Astrocyte (in vitro differentiated cells and primary cell): ENCODE data around the gene CHURC1. TPM values are rescaled to one million over a fixed set of nuclear protein-coding genes. Genes with fewer than 3 reads are reported as not detected.

Experiments
- DNase-seq: peaks from one replicate; pipeline ENCODE4 v3.0.0-alpha.2; 2010; ENCODE audit warnings: low read depth
- FAIRE-seq: peaks from 2 replicates; lab custom pipeline; 2011; peaks lifted over from hg19 to GRCh38; lab: Jason Lieb, UNC
- H2AFZ ChIP-seq: 2 replicates; pipeline ENCODE4 v1.6.0; 2012; ENCODE audit warnings: low read depth, low read length, inconsistent platforms
- H3K27ac ChIP-seq: 2 replicates; pipeline ENCODE4 v1.5.1; 2011; ENCODE audit warnings: low read depth, low read length, inconsistent platforms
- H3K27me3 ChIP-seq: 2 replicates; pipeline ENCODE4 v1.6.0; 2011; ENCODE audit warnings: low read length, inconsistent platforms; ENCODE audit not compliant: insufficient read depth
- H3K36me3 ChIP-seq: 2 replicates; pipeline ENCODE4 v1.5.1; 2011; ENCODE audit warnings: low read length, inconsistent platforms; ENCODE audit not compliant: insufficient read depth
- H3K4me1 ChIP-seq: 2 replicates; pipeline ENCODE4 v1.5.1; 2011; ENCODE audit warnings: low read length, inconsistent platforms; ENCODE audit not compliant: insufficient read depth
- H3K4me2 ChIP-seq: 2 replicates; pipeline ENCODE4 v1.6.0; 2012; ENCODE audit warnings: low read length, inconsistent platforms
- H3K4me3 ChIP-seq: 2 replicates; pipeline ENCODE4 v1.5.1; 2011; ENCODE audit warnings: low read depth, mild to moderate bottlenecking, low read length, inconsistent platforms; ENCODE audit not compliant: insufficient read depth
- H3K79me2 ChIP-seq: 2 replicates; pipeline ENCODE4 v1.6.0; 2012; ENCODE audit warnings: mild to moderate bottlenecking, low read length, inconsistent platforms; ENCODE audit not compliant: insufficient read depth
- H3K9ac ChIP-seq: 2 replicates; pipeline ENCODE4 v1.6.0; 2012; ENCODE audit warnings: mild to moderate bottlenecking, low read length, inconsistent platforms
- H3K9me3 ChIP-seq: 2 replicates; pipeline ENCODE4 v1.5.1; 2012; ENCODE audit warnings: low read depth, mild to moderate bottlenecking, low read length, inconsistent platforms; ENCODE audit not compliant: insufficient read depth
- H4K20me1 ChIP-seq: 2 replicates; pipeline ENCODE4 v1.6.0; 2012; ENCODE audit warnings: low read length, inconsistent platforms; ENCODE audit not compliant: insufficient read depth
- H3K27ac Mint-ChIP-seq: one replicate; pipeline ENCODE4 v1.8.0; 2021; ENCODE audit warnings: mild to moderate bottlenecking, mixed read lengths; ENCODE audit not compliant: unreplicated experiment
- H3K27me3 Mint-ChIP-seq: one replicate; pipeline ENCODE4 v1.8.0; 2021; ENCODE audit warnings: low read depth, mixed read lengths; ENCODE audit not compliant: unreplicated experiment
- H3K36me3 Mint-ChIP-seq: one replicate; pipeline ENCODE4 v1.8.0; 2021; ENCODE audit warnings: low read depth, mixed read lengths; ENCODE audit not compliant: unreplicated experiment
- H3K4me1 Mint-ChIP-seq: one replicate; pipeline ENCODE4 v1.8.0; 2021; ENCODE audit warnings: low read depth, mixed read lengths; ENCODE audit not compliant: unreplicated experiment
- H3K4me3 Mint-ChIP-seq: one replicate; pipeline ENCODE4 v1.8.0; 2021; ENCODE audit warnings: mild to moderate bottlenecking, moderate library complexity, mixed read lengths; ENCODE audit not compliant: unreplicated experiment
- H3K9me3 Mint-ChIP-seq: one replicate; pipeline ENCODE4 v1.8.0; 2021; ENCODE audit warnings: mild to moderate bottlenecking, mixed read lengths; ENCODE audit not compliant: unreplicated experiment
- CTCF ChIP-seq: IDR thresholded peaks from 2 replicates; pipeline ENCODE4 v1.5.1; 2011; ENCODE audit warnings: low read depth, mild to moderate bottlenecking, inconsistent platforms, low read length, moderate library complexity; ENCODE audit not compliant: insufficient read depth
- EZH2 ChIP-seq: IDR thresholded peaks from 2 replicates; pipeline ENCODE4 v1.6.1; 2012; ENCODE audit warnings: mild to moderate bottlenecking, low read length, inconsistent platforms; ENCODE audit not compliant: insufficient read depth
- total RNA-seq: library from RNA; stranded (reverse); gene quantifications from 2 replicates; pipeline ENCODE4 v1.2.1, GENCODE V29; 2021

The CHURC1 gene
- total RNA-seq, 1 donor from 2014 or later = 48.1 TPM

- Histone ChIP-seq H3K36me3 (no peaks in the 10 kb centered on the region), H2AFZ (no peak overlapping the region), H3K4me2 (no peak overlapping the region), H3K4me1 (no peaks in the 10 kb centered on the region), H3K9ac (no peak overlapping the region), H3K27me3 (peaks cover 55% of the 10 kb centered on the region), H4K20me1 (no peaks in the 10 kb centered on the region), H3K79me2 (no peaks in the 10 kb centered on the region), H3K4me3 (no peak overlapping the region), H3K9me3 (peaks cover 4% of the 10 kb centered on the region), H3K27ac (no peak overlapping the region)
- Mint-ChIP-seq H3K27ac (no peak overlapping the region), H3K27me3 (peaks cover 40% of the 10 kb centered on the region), H3K4me1 (no peaks in the 10 kb centered on the region), H3K36me3 (peaks cover 4% of the 10 kb centered on the region), H3K4me3 (no peak overlapping the region), H3K9me3 (peaks cover 10% of the 10 kb centered on the region)
- DNase-seq (no peak), FAIRE-seq (no peak)
- no peak for TF ChIP-seq EZH2
- no peak for TF ChIP-seq CTCF
These were observed 38.9 kb upstream of the CHURC1 start for GRCh38 chr14:64875350-64875749.

- H3K9me3 Mint-ChIP-seq = peaks cover 3% of the 10 kb centered on the region
- no peak overlapping the region for H3K4me3 ChIP-seq
- no peaks in the 10 kb centered on the region for H3K4me1 Mint-ChIP-seq
- peaks cover 58% of the 10 kb centered on the region for H3K27me3 Mint-ChIP-seq
- H3K79me2 ChIP-seq = no peaks in the 10 kb centered on the region
- no peak overlapping the region for H3K27ac Mint-ChIP-seq
- FAIRE-seq (no peak), DNase-seq (no peak)
- no peaks in the 10 kb centered on the region for H3K36me3 Mint-ChIP-seq
- no peak overlapping the region for H3K4me2 ChIP-seq
- H3K4me3 Mint-ChIP-seq = no peak overlapping the region
- peaks cover 71% of the 10 kb centered on the region for H3K27me3 ChIP-seq
- H3K9ac ChIP-seq = no peak overlapping the region
- H3K27ac ChIP-seq = no peak overlapping the region
- no peak for TF ChIP-seq CTCF
- TF ChIP-seq EZH2 = no peak
- H3K9me3 ChIP-seq = no peaks in the 10 kb centered on the region
- H3K4me1 ChIP-seq = no peaks in the 10 kb centered on the region
- no peaks in the 10 kb centered on the region for H3K36me3 ChIP-seq
- H4K20me1 ChIP-seq = no peaks in the 10 kb centered on the region
- H2AFZ ChIP-seq = no peak overlapping the region
These were observed 36.4 kb upstream of the CHURC1 start for GRCh38 chr14:64877846-64878245.

GRCh38 chr14:64878837-64879634 lies 35.2 kb upstream of the CHURC1 start:
- Mint-ChIP-seq H3K4me3 (peak overlapping the region; percentile 73), H3K4me1 (no peaks in the 10 kb centered on the region), H3K27ac (no peak overlapping the region), H3K9me3 (no peaks in the 10 kb centered on the region), H3K36me3 (no peaks in the 10 kb centered on the region), H3K27me3 (peaks cover 64% of the 10 kb centered on the region)
- H3K4me2 ChIP-seq = peak overlapping the region; percentile 83
- no peak overlapping the region for H3K27ac ChIP-seq
- no peaks in the 10 kb centered on the region for H4K20me1 ChIP-seq
- no peaks in the 10 kb centered on the region for H3K4me1 ChIP-seq
- H3K9me3 ChIP-seq = no peaks in the 10 kb centered on the region
- H3K79me2 ChIP-seq = no peaks in the 10 kb centered on the region
- FAIRE-seq (no peak), DNase-seq (no peak)
- no peak overlapping the region for H3K9ac ChIP-seq
- H3K27me3 ChIP-seq = peaks cover 77% of the 10 kb centered on the region
- H2AFZ ChIP-seq = peak overlapping the region; percentile 35
- H3K36me3 ChIP-seq = no peaks in the 10 kb centered on the region
- TF ChIP-seq CTCF (no peak), EZH2 (peak; percentile 81)
- no peak overlapping the region for H3K4me3 ChIP-seq
